Measurements from ENCODE around the gene RPS5. TPM values are rescaled to one million over a fixed set of nuclear protein-coding genes. Genes with fewer than 3 reads are reported as not detected.

RPS5 gene
- polyA plus RNA-seq, 2 of the 4 experiments (the other 2 are of a cell fraction), result 2,123 to 2,475 TPM

GRCh38 chr19:58345558-58345957 is 41.5 kb upstream of the RPS5 start:
- POLR2A ChIA-PET, result interaction anchor here (4.4 kb wide), 1 partner anchor 17 kb away, joined by 33 read pairs; the partner anchor contains the start of gene ZNF497
- ATAC-seq (no peak), DNase-seq (ENCODE audit: low read depth in 1 of 2, low spot score in 1 of 2) (no peak), FAIRE-seq (peak; percentile 13)
- H3K4me1 ChIP-seq, result 0 out of 3 replicates have a peak, but pooled peaks cover 8% of the 10 kb centered on the region
- H3K9me3 ChIP-seq, result peaks cover 38% of the 10 kb centered on the region
- no peak overlapping the region for H3K27ac ChIP-seq
- 68% methylated on average over 5 of the region's 5 CpGs for WGBS (ENCODE audit: missing lambda C conversion rate)
- H3K4me3 ChIP-seq, result no peak overlapping the region
- CTCF ChIA-PET, result interaction anchor here (1.6 to 2.4 kb wide), 2 partner anchors 9 to 10 kb away, joined by 4 to 6 read pairs; no protein-coding TSS in a partner anchor
- TF ChIP-seq NR3C1 (IDR thresholded peaks at IDR 0.05) (no peak), FOSL2 (IDR thresholded peaks at IDR 0.05) (no peak), FOSL2 (CRISPR knock-in tag; IDR thresholded peaks at IDR 0.05) (no peak), NPAS2 (CRISPR knock-in tag; IDR thresholded peaks at IDR 0.05; ENCODE audit: borderline replicate concordance) (no peak), FOSB (CRISPR knock-in tag; IDR thresholded peaks at IDR 0.05) (no peak), SMC3 (IDR thresholded peaks at IDR 0.05) (no peak), KDM5A (IDR thresholded peaks at IDR 0.05) (no peak), POLR2A (IDR thresholded peaks at IDR 0.05; ENCODE audit: low read length) (no peak), CEBPB (IDR thresholded peaks at IDR 0.05) (no peak), EHF (CRISPR knock-in tag; IDR thresholded peaks at IDR 0.05) (no peak), MYC (IDR thresholded peaks at IDR 0.05; ENCODE audit: borderline replicate concordance, low read length) (no peak), KDM1A (IDR thresholded peaks at IDR 0.05; ENCODE audit: low read depth) (no peak), CTCF (IDR thresholded peaks at IDR 0.05) (no peak), JUNB (IDR thresholded peaks at IDR 0.05) (no peak), HOXA7 (CRISPR knock-in tag; IDR thresholded peaks at IDR 0.05) (no peak), RAD21 (conservative IDR thresholded peaks at IDR 0.05 in 1 of 2, IDR thresholded peaks at IDR 0.05 in 1 of 2) (no peak)
- TF ChIP-seq, protein P1, sequence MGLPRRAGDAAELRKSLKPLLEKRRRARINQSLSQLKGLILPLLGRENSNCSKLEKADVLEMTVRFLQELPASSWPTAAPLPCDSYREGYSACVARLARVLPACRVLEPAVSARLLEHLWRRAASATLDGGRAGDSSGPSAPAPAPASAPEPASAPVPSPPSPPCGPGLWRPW (IDR thresholded peaks at IDR 0.05), result no peak
- TF ChIP-seq, protein P2, sequence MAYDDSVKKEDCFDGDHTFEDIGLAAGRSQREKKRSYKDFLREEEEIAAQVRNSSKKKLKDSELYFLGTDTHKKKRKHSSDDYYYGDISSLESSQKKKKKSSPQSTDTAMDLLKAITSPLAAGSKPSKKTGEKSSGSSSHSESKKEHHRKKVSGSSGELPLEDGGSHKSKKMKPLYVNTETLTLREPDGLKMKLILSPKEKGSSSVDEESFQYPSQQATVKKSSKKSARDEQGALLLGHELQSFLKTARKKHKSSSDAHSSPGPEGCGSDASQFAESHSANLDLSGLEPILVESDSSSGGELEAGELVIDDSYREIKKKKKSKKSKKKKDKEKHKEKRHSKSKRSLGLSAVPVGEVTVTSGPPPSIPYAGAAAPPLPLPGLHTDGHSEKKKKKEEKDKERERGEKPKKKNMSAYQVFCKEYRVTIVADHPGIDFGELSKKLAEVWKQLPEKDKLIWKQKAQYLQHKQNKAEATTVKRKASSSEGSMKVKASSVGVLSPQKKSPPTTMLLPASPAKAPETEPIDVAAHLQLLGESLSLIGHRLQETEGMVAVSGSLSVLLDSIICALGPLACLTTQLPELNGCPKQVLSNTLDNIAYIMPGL (CRISPR knock-in tag; IDR thresholded peaks at IDR 0.05; ENCODE audit: borderline replicate concordance), result no peak
- TF ChIP-seq, protein P3, sequence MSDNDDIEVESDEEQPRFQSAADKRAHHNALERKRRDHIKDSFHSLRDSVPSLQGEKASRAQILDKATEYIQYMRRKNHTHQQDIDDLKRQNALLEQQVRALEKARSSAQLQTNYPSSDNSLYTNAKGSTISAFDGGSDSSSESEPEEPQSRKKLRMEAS (IDR thresholded peaks at IDR 0.05), result no peak
- no peak overlapping the region for H3K4me2 ChIP-seq

- TF ChIP-seq RCOR1 (IDR thresholded peaks at IDR 0.05; ENCODE audit: low read depth, low read length) (no peak), POLR2AphosphoS2 (conservative IDR thresholded peaks at IDR 0.05; ENCODE audit: low read length) (no peak), CHD4 (IDR thresholded peaks at IDR 0.05; ENCODE audit: borderline replicate concordance) (no peak), RFX5 (IDR thresholded peaks at IDR 0.05) (no peak), JUN (IDR thresholded peaks at IDR 0.05) (0 out of 5 replicates have a peak, but pooled peaks of 1 of the 2 experiments have one; percentile 48), HOXB13 (CRISPR knock-in tag; IDR thresholded peaks at IDR 0.05; ENCODE audit: low read depth) (peak; percentile 32; the same call in 1 of the 2 replicates), PHF8 (IDR thresholded peaks at IDR 0.05; ENCODE audit: borderline replicate concordance, low read depth) (peak; percentile 58; the same call in 1 of the 2 replicates), HOXA7 (CRISPR knock-in tag; IDR thresholded peaks at IDR 0.05) (no peak), POLR2A (IDR thresholded peaks at IDR 0.05; ENCODE audit: low read length) (peak; percentile 40), HOXB5 (CRISPR knock-in tag; IDR thresholded peaks at IDR 0.05) (0 out of 2 replicates have a peak, but pooled peaks have one; percentile 59)
- TF ChIP-seq, protein P3 (IDR thresholded peaks at IDR 0.05), result peak; percentile 93
- TF ChIP-seq, protein P4, sequence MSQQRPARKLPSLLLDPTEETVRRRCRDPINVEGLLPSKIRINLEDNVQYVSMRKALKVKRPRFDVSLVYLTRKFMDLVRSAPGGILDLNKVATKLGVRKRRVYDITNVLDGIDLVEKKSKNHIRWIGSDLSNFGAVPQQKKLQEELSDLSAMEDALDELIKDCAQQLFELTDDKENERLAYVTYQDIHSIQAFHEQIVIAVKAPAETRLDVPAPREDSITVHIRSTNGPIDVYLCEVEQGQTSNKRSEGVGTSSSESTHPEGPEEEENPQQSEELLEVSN (IDR thresholded peaks at IDR 0.05; ENCODE audit: borderline replicate concordance, low read depth), result peak; percentile 92
- TF ChIP-seq, protein P5, sequence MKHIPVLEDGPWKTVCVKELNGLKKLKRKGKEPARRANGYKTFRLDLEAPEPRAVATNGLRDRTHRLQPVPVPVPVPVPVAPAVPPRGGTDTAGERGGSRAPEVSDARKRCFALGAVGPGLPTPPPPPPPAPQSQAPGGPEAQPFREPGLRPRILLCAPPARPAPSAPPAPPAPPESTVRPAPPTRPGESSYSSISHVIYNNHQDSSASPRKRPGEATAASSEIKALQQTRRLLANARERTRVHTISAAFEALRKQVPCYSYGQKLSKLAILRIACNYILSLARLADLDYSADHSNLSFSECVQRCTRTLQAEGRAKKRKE (CRISPR knock-in tag; IDR thresholded peaks at IDR 0.05; ENCODE audit: low read depth), result no peak
- ChIA-PET POLR2A (interaction anchor here (1.0 to 4.4 kb wide), 5 partner anchors 15 to 164 kb away, joined by 3 to 33 read pairs (median 3); partner anchors contain the start of genes ZNF497, ZNF8 and ZSCAN22), CTCF (interaction anchor here (0.6 to 2.2 kb wide), 5 partner anchors 13 to 58 kb away, joined by 3 to 14 read pairs (median 4); partner anchors contain the start of gene ZNF497)
- WGBS (ENCODE audit: missing lambda C conversion rate), result 26% methylated on average over 45 of the region's 82 CpGs
- peak overlapping the region; percentile 90 for H3K4me2 ChIP-seq
- DNase-seq (ENCODE audit: low read depth in 1 of 2, low spot score in 1 of 2) (peak; percentile 65 to 78), FAIRE-seq (no peak), ATAC-seq (peak; percentile 87 to 95)
- H3K4me1 ChIP-seq, result 0 out of 3 replicates have a peak, but pooled peaks cover 8% of the 10 kb centered on the region
- peaks cover 21% of the 10 kb centered on the region for H3K9me3 ChIP-seq
- peak overlapping the region; percentile 52 to 82 for H3K27ac ChIP-seq
- H3K4me3 ChIP-seq, result peak overlapping the region; percentile 53
Observed at GRCh38 chr19:58346961-58347929, 39.8 kb upstream of the RPS5 start.

All from A549 (cell line).